ENCODE results near the gene PALD1. TPM values are rescaled to one million over a fixed set of nuclear protein-coding genes. Genes with fewer than 3 reads are reported as not detected.

The PALD1 gene
- total RNA-seq, 4 donors from 2014 or later, result 10.7 to 28.2 (median 14.0) TPM

DNA sequence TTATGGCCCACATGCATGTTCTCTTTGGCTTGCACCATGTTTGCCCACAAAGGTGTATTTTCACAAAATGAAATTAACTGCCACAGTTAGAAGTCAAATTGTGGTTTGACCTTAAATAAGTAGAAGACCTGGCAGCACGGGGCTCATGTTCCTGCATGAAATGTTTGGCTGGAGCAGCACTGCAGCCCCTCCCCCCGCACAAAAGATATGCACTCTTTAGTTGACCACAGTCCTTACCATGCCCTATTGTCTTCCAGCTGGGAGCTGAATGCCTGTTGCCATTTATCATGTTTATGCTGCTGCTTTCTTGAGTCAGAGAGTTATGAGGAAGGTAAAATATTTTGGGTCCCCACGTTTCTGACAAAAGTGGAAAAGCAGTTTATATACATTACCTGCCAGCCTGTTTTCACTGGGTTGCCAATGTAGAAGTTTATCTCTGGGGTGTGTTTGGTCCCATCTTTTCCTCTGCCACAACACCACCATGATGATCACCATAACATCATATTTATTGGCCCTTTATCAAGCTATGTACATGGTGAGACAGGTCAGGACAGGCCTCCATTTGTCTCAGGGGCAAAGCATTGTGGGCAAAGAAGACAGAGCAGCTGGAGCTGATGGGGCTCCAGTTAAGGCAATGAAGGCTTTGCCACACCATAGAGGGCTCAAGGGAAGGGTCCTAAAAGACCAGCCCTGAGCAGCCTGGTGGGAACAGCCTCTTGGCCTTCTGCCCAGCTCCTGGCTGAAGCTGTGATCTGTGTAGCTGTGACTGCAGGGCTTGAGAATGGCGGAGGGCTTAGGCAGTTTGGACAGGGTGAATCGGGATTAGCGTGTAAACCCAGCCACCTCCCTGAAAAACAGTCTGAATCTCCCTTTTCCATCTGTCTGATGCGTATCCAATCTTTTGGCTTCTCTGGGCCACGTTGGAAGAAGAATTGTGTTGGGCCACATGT is 118.6 kb downstream of the PALD1 start:
- WGBS, 2 donors, result 78 to 79% methylated on average over 8 of the region's 8 CpGs
- TF ChIP-seq POLR2A (IDR thresholded peaks at IDR 0.05), result no peak
- TF ChIP-seq, protein P1, sequence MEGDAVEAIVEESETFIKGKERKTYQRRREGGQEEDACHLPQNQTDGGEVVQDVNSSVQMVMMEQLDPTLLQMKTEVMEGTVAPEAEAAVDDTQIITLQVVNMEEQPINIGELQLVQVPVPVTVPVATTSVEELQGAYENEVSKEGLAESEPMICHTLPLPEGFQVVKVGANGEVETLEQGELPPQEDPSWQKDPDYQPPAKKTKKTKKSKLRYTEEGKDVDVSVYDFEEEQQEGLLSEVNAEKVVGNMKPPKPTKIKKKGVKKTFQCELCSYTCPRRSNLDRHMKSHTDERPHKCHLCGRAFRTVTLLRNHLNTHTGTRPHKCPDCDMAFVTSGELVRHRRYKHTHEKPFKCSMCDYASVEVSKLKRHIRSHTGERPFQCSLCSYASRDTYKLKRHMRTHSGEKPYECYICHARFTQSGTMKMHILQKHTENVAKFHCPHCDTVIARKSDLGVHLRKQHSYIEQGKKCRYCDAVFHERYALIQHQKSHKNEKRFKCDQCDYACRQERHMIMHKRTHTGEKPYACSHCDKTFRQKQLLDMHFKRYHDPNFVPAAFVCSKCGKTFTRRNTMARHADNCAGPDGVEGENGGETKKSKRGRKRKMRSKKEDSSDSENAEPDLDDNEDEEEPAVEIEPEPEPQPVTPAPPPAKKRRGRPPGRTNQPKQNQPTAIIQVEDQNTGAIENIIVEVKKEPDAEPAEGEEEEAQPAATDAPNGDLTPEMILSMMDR (IDR thresholded peaks at IDR 0.05), result no peak
- no peaks in the 10 kb centered on the region for H3K9me3 ChIP-seq
- no peak for DNase-seq
- H3K36me3 ChIP-seq, result no peaks in the 10 kb centered on the region
- no peaks in the 10 kb centered on the region for H3K27me3 ChIP-seq
- no peak overlapping the region for H3K27ac ChIP-seq
- no peaks in the 10 kb centered on the region for H3K4me1 ChIP-seq
- intact Hi-C loops (cut with DNase I), result no loop called here
- no peak overlapping the region for H3K4me3 ChIP-seq (replicated peaks in 1 of 3)

DNA sequence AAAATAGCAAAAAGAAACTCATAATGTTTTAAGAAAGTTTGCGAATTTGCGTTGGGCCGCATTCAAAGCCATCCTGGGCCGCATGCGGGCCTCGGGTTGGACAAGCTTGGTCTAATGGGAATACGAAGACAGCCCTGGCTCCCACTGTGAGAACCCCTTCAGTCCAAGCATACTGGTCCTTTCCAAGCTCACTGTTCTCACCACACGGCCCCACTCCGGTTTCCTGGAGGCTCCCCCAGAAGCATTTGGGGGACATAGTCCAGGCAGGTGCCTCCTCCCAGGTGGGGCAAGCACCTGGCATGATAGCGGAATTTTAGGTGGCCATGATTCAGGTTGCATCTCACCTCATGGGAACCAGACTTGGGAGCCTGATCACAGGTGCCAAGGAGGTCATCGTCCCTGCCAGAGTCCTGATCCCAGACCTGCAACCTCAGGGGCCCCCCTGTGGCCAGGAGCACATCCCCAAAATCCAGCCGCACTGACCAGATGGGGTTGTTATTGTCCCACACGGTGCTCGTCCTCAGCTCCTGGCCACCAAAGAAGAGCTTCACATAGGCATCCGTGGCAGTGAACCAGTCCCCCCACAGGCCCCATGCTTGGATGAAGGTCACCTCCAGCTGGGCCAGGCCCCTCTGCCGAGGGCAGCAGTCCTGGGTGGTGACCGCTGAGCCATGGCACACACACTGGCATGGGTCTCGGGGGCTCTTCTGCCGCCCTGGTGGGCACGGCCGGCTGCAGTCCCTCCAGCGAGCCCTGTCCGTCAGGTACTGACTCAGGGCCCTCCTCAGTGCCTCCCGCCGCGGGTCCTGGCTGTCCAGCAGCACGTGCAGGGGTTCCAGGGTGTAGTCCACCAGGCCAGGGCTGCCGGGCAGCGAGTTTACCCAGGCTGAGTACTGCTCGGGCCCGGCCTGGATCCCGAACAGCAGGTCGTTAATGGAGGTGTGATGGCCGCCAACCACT is 119.6 kb downstream of the PALD1 start:
- Histone ChIP-seq H3K27ac (no peak overlapping the region), H3K36me3 (no peaks in the 10 kb centered on the region), H3K4me1 (no peaks in the 10 kb centered on the region), H3K27me3 (no peaks in the 10 kb centered on the region), H3K9me3 (no peaks in the 10 kb centered on the region), H3K4me3 (replicated peaks in 1 of 3) (no peak overlapping the region)
- TF ChIP-seq POLR2A (IDR thresholded peaks at IDR 0.05), result no peak
- TF ChIP-seq, protein P1 (IDR thresholded peaks at IDR 0.05), result no peak
- WGBS, 2 donors, result 92 to 95% methylated on average over 22 to 32 of the region's 34 CpGs
- DNase-seq, result no peak
- intact Hi-C loops (cut with DNase I), result no loop called here

DNA sequence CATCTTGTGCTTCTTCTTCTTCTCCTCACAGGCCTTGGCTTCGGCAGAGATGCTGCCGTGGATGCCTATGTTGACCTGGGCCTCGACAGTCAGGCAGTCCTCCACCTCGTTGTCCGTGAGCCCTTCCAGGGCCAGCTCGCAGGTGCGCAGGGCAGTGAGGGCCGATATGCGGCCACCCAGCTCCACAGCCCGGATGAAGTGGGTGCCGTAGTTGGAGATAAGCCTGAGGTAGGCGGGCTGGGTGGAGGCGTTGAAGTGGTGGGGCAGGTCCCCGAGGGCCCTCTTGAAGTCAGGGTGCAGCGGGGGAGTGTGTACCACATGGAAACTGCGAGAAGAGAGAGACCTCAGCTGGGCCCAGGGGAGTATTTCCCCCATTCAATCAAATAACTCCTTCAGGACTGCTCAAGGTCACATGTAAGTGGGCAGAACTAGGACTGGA is 120.3 kb downstream of the PALD1 start:
- Histone ChIP-seq H3K9me3 (no peaks in the 10 kb centered on the region), H3K4me3 (replicated peaks in 1 of 3) (no peak overlapping the region), H3K36me3 (no peaks in the 10 kb centered on the region), H3K27me3 (no peaks in the 10 kb centered on the region), H3K4me1 (no peaks in the 10 kb centered on the region), H3K27ac (no peak overlapping the region)
- TF ChIP-seq, protein P1 (IDR thresholded peaks at IDR 0.05), result no peak
- no peak for TF ChIP-seq POLR2A (IDR thresholded peaks at IDR 0.05)
- no peak for DNase-seq
- intact Hi-C loops (cut with DNase I), result no loop called here
- WGBS, 2 donors, result 67% methylated on average over 12 to 16 of the region's 16 CpGs

DNA sequence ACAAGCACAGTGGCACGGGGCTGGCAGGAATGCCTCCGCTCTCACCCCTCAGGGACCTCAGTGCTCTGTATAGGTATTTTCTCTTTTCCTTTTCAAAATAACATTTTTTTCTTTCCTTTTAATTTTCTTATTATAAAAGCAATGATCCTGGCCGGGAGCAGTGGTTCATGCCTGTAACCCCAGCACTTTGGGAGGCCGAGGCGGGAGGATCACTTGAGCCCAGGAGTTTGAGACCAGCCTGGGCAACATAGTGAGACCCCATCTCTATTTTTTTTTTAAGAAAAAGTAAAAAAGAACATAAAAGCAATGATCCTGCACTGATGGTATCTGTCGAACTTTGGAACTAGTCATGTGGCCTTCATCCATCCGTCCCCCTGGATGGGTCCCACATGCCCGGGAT is 120.8 kb downstream of the PALD1 start:
- H3K4me3 ChIP-seq (replicated peaks in 1 of 3), result no peak overlapping the region
- 92 to 96% methylated on average over 8 of the region's 8 CpGs for WGBS, 2 donors

More for the DNA sequence above, 120.8 kb downstream of the PALD1 start:
- no peak overlapping the region for H3K27ac ChIP-seq
- no peaks in the 10 kb centered on the region for H3K36me3 ChIP-seq
- no peaks in the 10 kb centered on the region for H3K9me3 ChIP-seq
- no peaks in the 10 kb centered on the region for H3K27me3 ChIP-seq
- no peak for TF ChIP-seq POLR2A (IDR thresholded peaks at IDR 0.05)
- TF ChIP-seq, protein P1 (IDR thresholded peaks at IDR 0.05), result no peak
- no peak for DNase-seq
- no peaks in the 10 kb centered on the region for H3K4me1 ChIP-seq
- intact Hi-C loops (cut with DNase I), result no loop called here

All from thyroid gland (tissue), 4 donors.